Heart right ventricle (tissue), 16 donors: ENCODE data around the gene CYP11A1. TPM values are rescaled to one million over a fixed set of nuclear protein-coding genes. Genes with fewer than 3 reads are reported as not detected.

ENCODE experiments used
- ATAC-seq, 8 donors: fragments of 200-7000 bp; cut with Tn5 transposase; one replicate each; pipeline ENCODE4 v1.9.1; 2020; ENCODE audit warnings: mild to moderate bottlenecking in 8 of 8, moderate library complexity in 8 of 8, moderate number of reproducible peaks in 1 of 8
- DNase-seq, 2 donors: peaks; one replicate each; pipeline ENCODE4 v3.0.0-alpha.2; 2020
- H3K27ac ChIP-seq, 10 donors: fragments of 200-600 bp; sonication (generic) in 2 of 10; one replicate each; pipeline versions ENCODE4 v1.5.0 to v1.8.0; 2020 to 2022; ENCODE audit warnings: mild to moderate bottlenecking in 3 of 10
- H3K27me3 ChIP-seq, 7 donors: fragments of 200-600 bp; one replicate each; pipeline ENCODE4 v1.8.0; 2021 to 2022; ENCODE audit warnings: mild to moderate bottlenecking in 2 of 7
- H3K36me3 ChIP-seq, 9 donors: fragments of 200-600 bp; sonication (generic) in 1 of 9; one replicate each; pipeline versions ENCODE4 v1.5.0 to v1.8.0; 2020 to 2022; ENCODE audit warnings: mild to moderate bottlenecking in 2 of 9
- H3K4me1 ChIP-seq, 9 donors: fragments of 200-600 bp; sonication (generic) in 1 of 9; one replicate each; pipeline versions ENCODE4 v1.5.0 to v1.8.0; 2020 to 2022; ENCODE audit warnings: mild to moderate bottlenecking in 4 of 9
- H3K4me3 ChIP-seq, 10 donors: fragments of 200-600 bp; sonication (generic) in 2 of 10; one replicate each; pipeline versions ENCODE4 v1.5.0 to v1.8.0; 2020 to 2022; ENCODE audit warnings: mild to moderate bottlenecking in 7 of 10, moderate library complexity in 2 of 10
- H3K9me3 ChIP-seq, 11 donors: fragments of 200-600 bp in 10 of 11; sonication (generic) in 2 of 11; one replicate each; pipeline versions ENCODE4 v1.5.0 to v1.8.0; 2013 to 2022; ENCODE audit warnings: mild to moderate bottlenecking in 2 of 11, control low read depth in 1 of 11, moderate library complexity in 1 of 11
- CTCF ChIP-seq, 9 donors: fragments of 200-600 bp; sonication (generic) in 2 of 9; IDR thresholded peaks; one replicate each; pipeline versions ENCODE4 v1.5.0 to v1.8.0; 2021 to 2022; ENCODE audit warnings: antibody characterized with exemption in 9 of 9, mild to moderate bottlenecking in 5 of 9, moderate library complexity in 1 of 9
- WGBS, 2 donors: extraction: QIAGEN DNeasy Blood & Tissue Kit; methylation state at CpG; one replicate each; pipeline ENCODE4 v1.1.7; 2013; ENCODE audit warnings: inconsistent platforms in 1 of 2; 5-methylcytosine and 5-hydroxymethylcytosine counted together
- intact Hi-C, 10 donors: fragments of 100-400 bp; cut with DNase I; formaldehyde crosslinking; loops; one replicate each; pipeline versions ENCODE4 v1.11.1 to v1.14.2; 2022
- polyA plus RNA-seq, 2 donors: library from polyadenylated mRNA; stranded (reverse); fragments of 200-250 nt; gene quantifications; one replicate each; pipeline ENCODE4 v1.2.3, GENCODE V29; 2013
- total RNA-seq, 10 donors: library from RNA; stranded (reverse); fragmentation: NEBNext Ultra II Directional in 3 of 10; extraction: Animal tissue kit (Norgen Biotek cat#: 25700) in 3 of 10; gene quantifications; one replicate each; pipeline versions ENCODE4 v1.2.1 to v1.2.4, GENCODE V29; 2021 to 2023
- donor health status: Arrhythmogenic right ventricular cardiomyopathy.
- donor health status: ischemic (EF 13 %, LVEDD 7.1; RV severe dilation, severe dysfunction).
- donor health status: healthy with polysubstance abuse.
- donor health status: DM: no; HTN: yes; CAD: no.
- donor health status: DM: no; HTN: no; CAD: no.
- donor health status: ischemic (EF 25% LVEDD 6.9; RV normal size, moderate dysfunction).
- donor health status: ischemic (EF 25% LVEDD 5.7; RV mildly dilated, moderate dysfunction).
- donor health status: healthy.
- donor health status: DM: yes; HTN: yes; CAD: no.
- donor health status: Ischemic cardiomyopathy.
- donor health status: ischemic (EF 35%, LVEDD 5.7; RV mildly dilated, moderate dysfunction).
- donor health status: nonischemic (EF 11% LVEDD 7.7; RV severe dilation, severe dysfunction).
- donor health status: DM: yes; HTN: yes; CAD: no.
- donor health status: PGD.
- donor health status: ischemic (EF 29% LVEDD 5.4; RV normal size, mild dysfunction).
- donor health status: nonischemic (EF 23%, LVEDD 6.1; RV moderate dilation, normal function).

The CYP11A1 gene
- total and polyA plus RNA-seq, 12 donors, result 0.06 to 3.6 (median 2.1) TPM

GRCh38 chr15:74411686-74412085, 44.2 kb upstream of the CYP11A1 start:
- no peaks in the 10 kb centered on the region for H3K27me3 ChIP-seq
- 91 to 92% methylated on average over 12 of the region's 12 CpGs for WGBS, 2 donors
- H3K27ac ChIP-seq, result no peak overlapping the region
- no peak for ATAC-seq
- H3K9me3 ChIP-seq, result no peaks in the 10 kb centered on the region
- peaks cover 0 to 6% (median 1%) of the 10 kb centered on the region in 9 donors for H3K4me1 ChIP-seq
- no peak for TF ChIP-seq CTCF (IDR thresholded peaks at IDR 0.05)
- intact Hi-C loops, result no loop called here
- no peak for DNase-seq
- peaks cover 0 to 24% (median 0%) of the 10 kb centered on the region in 9 donors for H3K36me3 ChIP-seq
- no peak overlapping the region for H3K4me3 ChIP-seq

- no peak for TF ChIP-seq CTCF (IDR thresholded peaks at IDR 0.05)
- H3K27me3 ChIP-seq, result no peaks in the 10 kb centered on the region
- 96% methylated on average over 18 of the region's 18 CpGs for WGBS, 2 donors
- no peak overlapping the region for H3K4me3 ChIP-seq
- intact Hi-C loops, result no loop called here
- H3K9me3 ChIP-seq, result no peaks in the 10 kb centered on the region
- H3K4me1 ChIP-seq, result peaks cover 0 to 3% (median 0%) of the 10 kb centered on the region in 9 donors
- H3K27ac ChIP-seq, result no peak overlapping the region
- H3K36me3 ChIP-seq, result peaks cover 0 to 21% (median 0%) of the 10 kb centered on the region in 9 donors
- no peak for ATAC-seq
- DNase-seq, result no peak
Measured at GRCh38 chr15:74410502-74410901, 43.1 kb upstream of the CYP11A1 start.

- ATAC-seq (no peak), DNase-seq (no peak)
- no peak overlapping the region for H3K4me3 ChIP-seq
- H3K27ac ChIP-seq, result no peak overlapping the region
- TF ChIP-seq CTCF (IDR thresholded peaks at IDR 0.05), result no peak
- 83% methylated on average over 7 of the region's 7 CpGs for WGBS, 2 donors
- peaks cover 0 to 3% (median under 1%) of the 10 kb centered on the region in 9 donors for H3K4me1 ChIP-seq
- intact Hi-C loops, result no loop called here
- H3K27me3 ChIP-seq, result no peaks in the 10 kb centered on the region
- no peaks in the 10 kb centered on the region for H3K9me3 ChIP-seq
- H3K36me3 ChIP-seq, result peaks cover 0 to 13% (median 0%) of the 10 kb centered on the region in 9 donors
Measured at GRCh38 chr15:74409225-74409624, 41.8 kb upstream of the CYP11A1 start.

- H3K9me3 ChIP-seq, result no peaks in the 10 kb centered on the region
- H3K36me3 ChIP-seq, result peaks cover 0 to 13% (median 0%) of the 10 kb centered on the region in 9 donors
- peaks cover 0 to 8% (median 5%) of the 10 kb centered on the region in 9 donors for H3K4me1 ChIP-seq
- H3K4me3 ChIP-seq, result no peak overlapping the region
- no peak overlapping the region for H3K27ac ChIP-seq
- no peak for DNase-seq
- intact Hi-C loops, result no loop called here
- no peak for TF ChIP-seq CTCF (IDR thresholded peaks at IDR 0.05)
- no peaks in the 10 kb centered on the region for H3K27me3 ChIP-seq
- ATAC-seq, result no peak
- WGBS, 2 donors, result 80 to 93% methylated on average over 7 of the region's 7 CpGs
Measured at GRCh38 chr15:74408815-74409214, 41.4 kb upstream of the CYP11A1 start.
